Stimulated activated CD4-positive, alpha-beta T cell treated with anti-CD3 and anti-CD28 coated beads, TNF-alpha, amount 100 ng/mL, for 48 hours (primary cell): ENCODE measurements around the gene GULP1.
A peak's percentile ranks its signal among the peaks of the same experiment; 100 is the strongest.
"Not testable (repeated sequence)": the region's sequence is repeated elsewhere in the genome, so short reads cannot be mapped to it uniquely, and the experiment has no call there.

Source experiments
- DNase-seq, 3 donors: peaks; one replicate each; pipeline ENCODE4 v3.0.0-alpha.2; 2020; ENCODE audit warnings: low read depth in 3 of 3

GULP1 gene

DNA sequence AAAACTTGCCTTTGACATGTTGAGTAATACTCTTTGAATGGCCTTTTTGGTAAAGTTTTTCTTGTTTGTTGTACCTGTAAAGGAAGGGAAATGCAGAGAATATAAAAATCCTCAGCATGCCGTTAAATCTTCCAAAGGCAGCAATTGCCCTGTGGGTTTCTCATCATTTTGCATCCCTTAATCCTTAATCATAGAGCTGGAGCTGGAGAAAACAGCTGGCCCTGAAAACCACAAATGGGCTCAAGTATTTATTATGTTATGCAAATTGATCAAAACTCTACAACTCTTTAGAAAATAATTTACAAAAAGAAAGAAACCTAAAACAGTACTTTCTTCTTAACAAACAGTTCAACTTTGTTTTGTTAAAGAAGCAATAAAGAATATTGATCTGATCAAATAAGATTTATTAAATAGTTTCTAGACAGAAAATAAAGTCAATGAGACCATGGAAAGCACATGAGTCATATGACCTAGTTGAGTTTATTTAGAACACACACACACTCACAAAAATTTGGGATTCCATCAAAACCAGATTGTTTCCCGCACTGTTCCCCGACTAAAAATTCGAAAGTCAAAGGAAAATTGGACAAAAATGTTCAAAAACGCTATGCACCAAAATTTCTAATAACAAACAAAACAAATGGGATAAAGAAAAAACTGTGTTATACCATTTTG is 309.0 kb downstream of the GULP1 start:
- no peak for DNase-seq

DNA sequence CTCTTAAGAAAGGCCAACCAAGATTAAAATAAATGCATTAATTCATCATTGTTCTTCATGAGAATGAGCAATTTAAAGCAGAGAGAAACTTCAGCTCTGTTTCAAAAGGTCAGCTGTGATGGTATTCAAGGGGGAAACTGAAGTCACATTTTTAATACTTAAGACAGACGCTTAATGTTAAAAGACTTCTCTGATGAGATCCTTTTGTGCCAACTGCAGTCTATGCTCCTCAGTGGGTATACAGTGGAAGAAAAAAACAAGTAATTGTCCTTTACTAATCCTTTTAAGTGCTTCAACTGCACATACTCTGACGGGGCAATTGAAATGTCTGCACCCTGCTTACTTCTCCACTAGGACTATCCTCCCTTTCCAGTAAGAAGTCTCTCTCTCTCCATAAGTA is 309.7 kb downstream of the GULP1 start:
- DNase-seq, result no peak

DNA sequence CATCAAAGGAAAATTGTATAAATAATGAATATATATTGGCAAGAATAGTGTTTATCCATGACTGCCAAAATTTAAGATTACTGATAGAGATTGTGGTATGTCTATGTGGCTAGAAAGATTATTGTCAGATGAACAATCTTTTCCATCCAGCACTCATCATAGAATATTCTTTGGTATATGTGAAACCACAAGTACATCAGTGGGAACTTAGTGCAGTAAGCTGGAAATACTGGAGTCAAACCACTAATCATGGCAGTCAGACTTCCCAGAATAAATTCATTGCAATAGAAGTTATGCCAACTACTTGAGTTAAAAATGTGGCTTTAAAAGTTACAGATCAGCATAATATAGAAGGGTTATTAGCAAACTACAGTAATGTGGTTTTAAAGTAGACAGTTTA is 310.3 kb downstream of the GULP1 start:
- no peak for DNase-seq

DNA sequence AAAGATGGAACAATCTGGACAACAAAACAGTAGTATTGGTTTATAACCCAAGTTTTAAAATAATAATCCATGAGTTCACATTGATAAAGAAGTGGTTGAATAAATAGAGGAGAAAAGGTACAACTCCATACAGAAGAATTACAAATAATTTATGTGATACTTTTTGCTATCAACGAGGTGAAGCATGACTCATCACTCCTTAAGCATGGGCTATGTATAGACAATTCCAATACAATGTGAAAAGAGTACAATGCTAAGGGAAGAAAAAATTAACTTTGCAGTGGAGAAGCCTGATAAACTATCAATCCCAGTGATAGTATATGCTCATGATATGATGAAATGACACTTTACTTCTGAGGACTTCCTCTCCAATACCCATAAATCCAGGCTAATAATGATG is 312.9 kb downstream of the GULP1 start:
- no peak for DNase-seq

DNA sequence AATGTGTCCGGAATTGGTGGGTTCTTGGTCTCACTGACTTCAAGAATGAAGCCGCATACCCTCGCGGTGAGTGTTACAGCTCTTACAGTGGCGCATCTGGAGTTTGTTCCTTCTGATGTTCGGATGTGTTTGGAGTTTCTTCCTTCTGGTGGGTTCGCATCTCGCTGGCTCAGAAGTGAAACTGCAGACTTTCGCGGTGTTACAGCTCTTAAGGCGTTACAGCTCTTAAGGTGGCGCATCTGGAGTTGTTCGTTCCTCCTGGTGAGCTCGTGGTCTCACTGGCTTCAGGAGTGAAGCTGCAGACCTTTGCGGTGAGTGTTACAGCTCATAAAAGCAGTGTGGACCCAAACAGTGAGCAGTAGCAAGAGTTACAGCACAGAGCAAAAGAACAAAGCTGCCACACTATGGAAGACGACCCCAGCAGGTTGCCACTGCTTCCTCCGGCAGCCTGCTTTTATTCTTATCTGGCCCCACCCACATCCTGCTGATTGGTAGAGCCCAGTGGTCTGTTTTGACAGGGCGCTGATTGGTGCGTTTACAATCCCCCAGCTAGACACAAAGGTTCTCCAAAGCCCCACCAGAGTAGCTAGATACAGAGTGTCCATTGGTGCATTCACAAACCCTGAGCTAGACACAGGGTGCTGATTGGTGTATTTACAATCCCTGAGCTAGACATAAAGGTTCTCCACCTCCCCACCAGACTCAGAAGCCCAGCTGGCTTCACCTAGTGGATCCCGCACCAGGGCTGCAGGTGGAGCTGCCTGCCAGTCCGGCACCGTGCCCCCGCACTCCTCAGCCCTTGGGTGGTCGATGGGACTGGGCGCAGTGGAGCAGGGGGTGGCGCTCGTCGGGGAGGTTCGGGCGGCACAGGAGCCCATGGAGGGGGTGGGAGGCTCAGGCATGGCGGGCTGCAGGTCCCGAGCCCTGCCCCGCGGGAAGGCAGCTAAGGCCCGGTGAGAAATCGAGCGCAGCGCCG is 314.2 kb downstream of the GULP1 start:
- DNase-seq, result not testable (repeated sequence)

DNA sequence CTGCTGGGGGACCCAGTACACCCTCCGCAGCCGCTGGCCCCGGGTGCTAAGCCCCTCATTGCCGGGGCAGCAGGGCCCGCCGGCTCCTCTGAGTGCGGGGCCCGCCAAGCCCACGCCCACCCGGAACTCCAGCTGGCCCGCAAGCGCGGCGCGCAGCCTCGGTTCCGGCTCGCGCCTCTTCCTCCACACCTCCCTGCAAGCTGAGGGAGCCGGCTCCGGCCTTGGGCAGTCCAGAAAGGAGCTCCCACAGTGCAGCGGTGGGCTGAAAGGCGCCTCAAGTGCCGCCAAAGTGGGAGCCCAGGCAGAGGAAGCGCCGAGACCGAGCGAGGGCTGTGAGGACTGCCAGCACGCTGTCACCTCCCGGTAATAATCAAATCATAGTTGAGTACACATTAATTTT is 314.9 kb downstream of the GULP1 start:
- not testable (repeated sequence) for DNase-seq

DNA sequence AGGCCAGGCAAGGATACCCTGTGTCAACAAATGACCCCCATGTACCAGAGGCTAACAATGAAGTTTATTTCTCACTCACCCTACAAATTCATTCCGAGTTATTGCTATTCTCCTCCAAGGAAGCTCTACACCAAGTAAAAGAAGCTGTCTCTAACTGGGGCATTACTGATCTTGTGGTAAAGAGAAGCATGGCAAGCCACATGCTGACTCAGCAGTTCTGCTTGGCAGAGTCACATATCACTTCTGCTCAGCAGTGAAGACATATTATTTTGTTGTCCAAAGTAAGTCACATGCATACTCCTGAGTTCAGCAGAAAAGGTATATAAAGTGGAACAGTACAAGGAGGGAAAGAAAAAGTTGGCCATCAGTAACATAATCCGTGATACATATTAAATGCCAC is 315.8 kb downstream of the GULP1 start:
- peak in 1 of 3 donors; percentile 2 for DNase-seq

DNA sequence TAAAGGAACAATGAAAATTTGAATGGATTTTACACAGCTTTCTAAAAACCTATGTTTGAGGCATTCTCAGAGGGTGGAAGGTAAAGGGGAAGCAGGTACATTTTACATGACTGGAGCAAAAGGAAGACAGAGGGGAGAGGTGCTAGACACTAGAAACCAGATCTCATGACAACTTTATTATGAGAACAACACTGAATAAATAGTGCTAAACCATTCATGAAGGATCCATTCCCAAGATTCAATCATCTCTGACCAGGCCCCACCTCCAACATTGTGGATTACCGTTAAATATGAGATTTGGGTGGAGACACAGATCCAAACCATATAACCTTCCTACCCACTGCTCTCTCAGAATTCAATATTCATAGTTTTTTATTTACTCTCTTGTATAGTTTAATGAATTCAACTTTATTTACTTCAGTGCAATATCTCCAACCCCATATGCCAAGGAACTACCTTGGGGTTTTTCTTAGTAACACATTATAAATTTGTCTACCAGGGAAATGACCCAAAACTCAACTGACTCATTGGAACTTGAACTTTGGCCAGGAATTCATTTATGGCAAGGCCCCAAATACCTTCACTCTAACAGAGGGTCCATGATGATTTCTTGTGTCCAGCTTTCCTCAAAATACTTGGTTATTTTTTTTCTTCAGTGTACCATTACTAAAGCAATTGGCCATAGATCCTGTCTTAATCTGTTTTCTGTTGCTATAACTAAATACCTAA is 317.8 kb downstream of the GULP1 start:
- DNase-seq, result no peak

DNA sequence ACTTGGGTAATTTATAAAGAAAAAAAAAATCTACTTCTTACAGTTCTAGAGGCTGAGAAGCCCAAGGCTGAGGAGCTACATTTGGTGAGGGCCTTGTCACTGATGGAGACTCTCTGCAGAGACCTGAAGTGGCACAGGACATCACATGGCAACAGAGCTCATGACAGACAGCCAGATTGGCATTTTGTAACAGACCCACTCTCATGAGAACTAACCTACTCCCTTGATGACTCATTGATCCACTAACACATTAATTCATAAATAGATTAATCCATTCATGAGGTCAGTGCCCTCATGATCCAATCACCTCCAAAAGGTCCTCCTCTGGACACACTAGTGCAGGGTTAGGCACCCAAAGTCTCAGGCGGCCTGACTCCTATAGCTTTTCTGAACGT is 318.4 kb downstream of the GULP1 start:
- DNase-seq, result no peak

DNA sequence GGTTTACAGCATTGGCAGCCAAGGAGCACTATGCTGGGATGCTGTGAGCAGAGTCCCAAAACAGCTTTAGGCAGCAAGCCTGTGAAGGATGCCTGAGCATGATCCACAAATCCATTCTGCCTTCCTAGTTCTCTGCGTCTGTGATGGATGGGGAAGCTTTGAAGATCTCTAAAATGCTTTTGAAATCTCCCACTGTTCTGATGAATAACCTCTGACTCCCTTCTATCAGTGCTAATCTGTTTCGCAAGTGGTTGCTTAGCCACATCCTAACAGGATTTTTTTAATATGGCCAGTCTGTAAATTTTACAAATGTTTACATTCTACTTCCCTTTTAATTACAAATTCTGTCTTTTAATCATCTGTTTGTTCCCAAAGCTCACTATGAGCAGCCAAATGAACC is 319.2 kb downstream of the GULP1 start:
- DNase-seq, result no peak

DNA sequence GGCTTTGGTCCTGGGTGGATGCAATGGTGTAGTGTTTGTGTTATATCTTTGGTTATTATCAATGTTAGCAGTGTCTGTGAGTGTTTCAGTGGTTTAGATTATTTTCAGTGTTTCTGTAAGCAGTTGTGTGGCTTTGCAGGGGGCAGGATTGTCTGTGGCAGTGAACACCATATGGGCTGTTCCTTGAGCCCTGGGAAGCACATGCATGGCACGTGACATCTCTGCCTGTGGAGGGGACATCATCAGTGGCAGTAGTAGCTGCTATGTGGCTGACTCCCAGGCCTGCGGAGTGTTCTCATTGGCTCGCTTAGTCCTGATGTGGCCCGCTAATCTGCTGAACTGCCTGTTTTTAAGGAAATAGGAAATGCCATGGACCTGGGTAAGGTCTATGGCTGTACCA is 327.5 kb downstream of the GULP1 start:
- DNase-seq, result no peak

DNA sequence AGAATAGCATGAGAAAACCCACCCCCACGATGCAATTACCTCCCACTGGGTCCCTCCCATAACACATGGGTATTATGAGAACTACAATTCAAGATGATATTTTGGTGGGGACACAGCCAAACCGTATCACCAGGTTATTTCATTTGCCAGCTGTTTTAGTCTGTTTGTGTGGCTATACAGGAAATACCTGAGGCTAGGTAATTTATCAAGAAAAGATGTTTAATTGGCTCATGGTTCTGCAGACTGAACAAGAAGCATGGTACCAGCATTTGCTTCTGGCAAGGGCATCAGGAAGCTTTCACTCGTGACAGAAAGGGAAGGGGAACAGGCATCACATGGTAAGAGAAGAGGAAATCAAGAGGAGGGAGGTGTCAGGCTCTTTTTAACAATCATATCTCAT is 329.2 kb downstream of the GULP1 start:
- no peak for DNase-seq

DNA sequence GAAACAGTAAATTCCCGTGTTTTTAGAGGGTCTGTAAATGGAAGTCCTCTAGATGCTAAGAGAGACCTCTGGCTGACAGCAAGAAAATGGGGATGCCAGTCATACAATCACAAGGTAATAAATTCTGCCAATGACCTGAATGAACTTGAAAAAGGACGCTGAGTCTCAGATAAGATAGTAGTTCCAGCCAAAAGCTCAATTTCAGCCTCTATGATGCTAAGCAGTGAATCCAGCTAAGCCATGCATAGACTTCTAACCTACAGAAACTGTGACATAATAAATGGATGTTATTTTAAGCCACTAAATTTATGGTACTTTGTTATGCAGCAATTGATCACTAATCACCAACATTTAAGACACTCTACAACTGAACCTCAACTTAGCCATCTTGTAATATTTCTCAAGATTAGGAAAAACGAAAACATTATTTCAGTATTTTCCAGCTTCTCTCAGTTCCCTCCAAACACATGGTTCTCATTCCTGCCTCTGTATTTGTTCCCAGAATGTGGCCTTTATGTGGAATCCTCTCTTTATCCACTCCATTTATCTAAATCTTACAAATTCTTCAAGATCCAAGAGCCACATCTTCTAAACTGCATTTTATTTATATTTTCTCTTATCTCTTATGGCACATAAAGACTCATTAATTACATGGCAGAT is 331.1 kb downstream of the GULP1 start:
- DNase-seq, result no peak

DNA sequence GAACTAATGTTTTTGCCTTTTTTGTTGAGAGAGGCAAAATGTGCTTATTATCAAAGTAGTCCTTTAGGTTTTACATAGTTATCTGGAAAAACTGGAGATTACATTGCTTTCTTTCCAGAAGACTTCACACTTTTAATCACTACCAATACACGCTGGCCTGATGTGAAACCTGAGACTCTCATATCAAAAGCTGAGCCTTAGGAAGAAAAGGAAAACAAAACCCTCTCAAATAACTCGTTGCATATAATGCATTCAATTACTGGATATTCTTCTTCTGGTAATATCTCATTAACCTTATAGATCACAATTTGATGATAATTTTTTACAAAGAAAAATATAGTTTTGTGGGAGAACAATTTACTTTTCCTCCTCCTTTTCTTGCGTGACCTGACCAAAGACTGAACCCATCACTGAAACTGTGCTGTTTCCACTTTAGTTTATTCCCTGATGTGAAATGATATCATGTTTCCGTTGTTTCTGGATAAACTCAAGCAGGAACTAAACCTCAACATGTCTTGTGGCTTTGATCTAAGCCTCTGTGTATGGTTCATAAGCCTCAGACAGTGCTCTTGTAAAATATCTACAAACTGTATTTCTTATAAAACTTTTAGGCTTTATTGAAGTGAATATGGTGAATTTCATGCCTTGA is 332.4 kb downstream of the GULP1 start:
- DNase-seq, result no peak

DNA sequence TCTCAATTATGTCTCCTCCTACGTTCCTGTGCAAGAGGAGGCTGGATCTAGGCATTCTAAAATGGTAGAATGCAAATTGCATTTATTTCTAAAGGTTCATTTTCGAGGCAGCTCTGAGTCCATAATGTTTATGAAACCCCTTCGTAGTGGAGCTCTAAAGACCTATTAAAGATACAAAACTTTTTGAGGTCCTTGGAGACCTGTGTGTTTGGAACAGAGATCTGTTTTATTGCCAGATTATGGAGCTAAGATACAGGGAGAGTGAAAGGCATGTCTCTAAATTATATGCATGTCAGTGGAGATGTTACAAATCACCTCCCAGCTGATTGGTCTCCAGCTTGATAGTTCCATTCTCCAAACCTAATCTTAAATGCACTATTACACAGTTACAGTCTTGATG is 335.8 kb downstream of the GULP1 start:
- no peak for DNase-seq

DNA sequence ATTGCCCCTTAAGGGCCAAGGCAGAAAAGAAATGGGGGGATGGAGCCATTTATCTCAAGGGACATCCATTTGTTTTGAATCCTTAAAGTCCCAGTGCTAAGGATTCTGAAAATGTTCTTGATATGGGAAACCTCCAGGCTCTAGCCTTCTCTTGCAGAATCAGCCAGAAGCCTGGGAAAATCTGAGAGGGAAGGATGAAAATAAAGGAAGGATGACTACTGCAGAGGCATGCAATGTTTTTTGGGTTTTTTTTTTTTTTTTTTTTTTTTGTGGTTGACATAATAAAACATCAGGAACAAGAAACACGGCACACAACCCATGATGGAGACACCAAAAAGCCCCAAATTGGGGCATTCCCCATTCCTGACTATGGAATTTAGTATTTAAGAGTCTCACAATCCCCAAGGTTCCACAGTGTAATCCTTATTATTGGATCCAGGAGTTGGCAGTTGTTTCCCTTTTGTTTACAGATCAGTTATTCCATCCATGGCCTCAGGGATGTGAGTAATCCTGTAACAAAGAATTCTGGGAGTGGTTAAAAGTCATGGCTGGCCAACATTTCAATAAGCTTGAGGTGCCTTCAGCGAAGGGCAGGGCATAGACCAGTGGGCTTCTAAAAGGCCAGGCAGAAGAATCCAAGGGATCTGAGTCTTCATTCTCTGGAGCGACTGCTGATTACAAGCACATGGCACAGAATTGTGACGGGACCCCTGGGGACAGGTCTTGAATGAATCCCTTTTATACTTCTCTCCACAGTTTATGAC is 337.5 kb downstream of the GULP1 start:
- no peak for DNase-seq

DNA sequence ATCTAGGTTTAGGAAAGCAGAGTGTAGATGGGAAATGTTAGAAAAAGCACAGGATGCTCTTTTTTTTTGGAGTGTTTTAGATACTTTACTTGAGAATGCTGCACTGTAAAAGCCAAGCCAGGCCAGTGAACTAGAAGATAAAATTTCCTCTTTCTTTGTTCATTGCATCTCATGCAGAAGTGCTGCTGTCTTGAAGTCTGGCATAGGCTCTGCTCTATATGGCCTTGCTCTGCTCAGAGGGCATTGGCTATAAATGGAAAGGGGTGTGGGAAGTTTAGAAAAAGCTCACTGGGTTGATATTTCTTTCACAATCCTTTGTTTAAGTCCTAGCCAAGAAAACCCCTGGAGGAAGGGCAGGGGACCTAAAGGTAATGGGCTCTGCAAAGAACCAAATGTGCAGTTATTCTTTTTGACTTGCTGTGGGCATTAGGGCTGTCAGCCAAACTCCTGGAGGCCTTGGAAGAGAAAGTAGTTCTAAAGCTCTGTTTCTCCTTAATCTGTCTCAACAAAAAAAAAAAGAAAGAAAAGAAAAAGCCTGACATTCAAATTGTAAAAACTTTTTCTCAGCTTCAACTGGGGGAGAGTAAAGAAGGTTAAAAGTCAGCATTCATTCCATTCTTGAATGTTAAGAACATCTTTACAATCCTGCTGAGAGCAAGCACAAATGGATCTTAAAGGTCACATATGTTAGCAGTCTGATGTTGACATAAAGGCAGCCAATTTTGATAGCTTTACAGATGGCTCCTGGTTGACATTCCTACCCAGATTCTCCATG is 338.3 kb downstream of the GULP1 start:
- no peak for DNase-seq

DNA sequence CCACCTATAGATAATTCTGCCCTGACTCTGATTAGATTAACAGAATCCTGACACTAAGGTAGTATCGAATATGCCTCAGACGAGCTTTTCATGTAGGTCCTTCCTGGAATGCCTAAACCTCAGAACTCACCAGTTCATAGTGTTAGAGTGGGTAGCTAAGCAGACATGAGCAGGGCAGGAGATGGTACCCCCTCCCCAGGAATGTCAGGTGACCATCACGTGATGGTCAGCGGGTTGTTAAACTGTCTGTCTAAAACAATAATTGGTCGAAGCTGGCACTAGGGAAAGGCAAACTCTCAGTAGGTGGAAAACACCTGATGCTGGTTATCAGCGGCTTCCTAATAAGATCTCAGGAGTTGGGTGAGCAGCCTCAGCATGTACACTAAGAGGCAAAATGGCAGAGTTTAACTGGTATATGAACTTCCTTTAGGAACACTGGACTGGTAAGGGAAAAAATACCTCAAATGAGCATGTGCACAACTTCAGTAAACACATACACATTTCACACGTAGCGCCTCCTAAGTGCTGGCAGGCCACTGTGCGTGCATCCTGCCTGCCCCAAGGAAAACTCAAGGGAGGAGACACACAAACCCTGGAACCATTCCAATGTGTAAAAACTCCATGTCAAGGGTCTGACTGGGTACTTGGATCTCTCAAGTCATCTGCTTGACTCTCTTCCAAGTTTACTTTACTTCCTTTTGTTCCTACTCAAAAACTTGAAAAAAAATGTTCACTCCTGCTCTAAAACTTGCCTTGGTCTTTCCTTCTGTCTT is 339.5 kb downstream of the GULP1 start:
- DNase-seq, result no peak

DNA sequence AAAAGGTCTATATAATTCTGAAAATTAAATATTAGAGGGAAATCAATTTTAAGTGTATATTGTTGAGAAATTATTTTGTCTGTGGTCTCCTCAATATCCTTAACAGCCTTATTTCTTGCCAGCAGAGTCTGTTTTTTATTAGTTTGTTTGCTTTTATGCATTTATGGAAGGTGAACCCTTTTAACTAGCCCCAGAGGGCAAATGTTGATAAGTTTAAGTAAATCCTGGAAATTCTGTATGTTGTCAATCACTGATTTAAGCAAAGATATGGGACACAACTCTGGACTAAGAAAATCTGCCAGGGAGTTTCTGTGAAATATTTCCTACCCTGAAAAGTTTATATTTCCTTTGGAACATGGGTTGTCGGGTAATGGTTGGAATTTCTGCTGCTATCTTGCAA is 343.0 kb downstream of the GULP1 start:
- no peak for DNase-seq
